ENCODE data around the gene COA5.

DNA sequence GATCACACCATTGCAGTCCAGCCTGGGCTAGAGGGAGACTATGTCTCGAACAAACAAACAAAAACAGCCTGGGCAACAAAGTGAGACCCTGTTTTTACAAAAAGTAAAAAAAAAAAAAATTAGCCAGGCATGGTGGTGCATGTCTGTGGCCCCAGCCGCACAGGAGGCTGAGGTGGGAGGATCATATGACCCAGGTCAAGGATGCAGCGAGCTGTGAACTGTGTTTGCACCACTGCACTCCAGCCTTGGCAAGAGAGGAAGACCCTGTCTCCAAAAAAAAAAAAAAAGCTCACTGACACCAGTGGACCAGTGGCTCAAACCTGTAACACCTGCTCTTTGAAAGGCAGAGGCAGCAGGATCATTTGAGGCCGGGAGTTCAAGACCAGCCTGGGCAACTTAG lies 40.1 kb upstream of the COA5 start:
- TF ChIP-seq POLR2A (IDR thresholded peaks at IDR 0.05; ENCODE audit: low read depth, low read length) (no peak), POLR2AphosphoS5 (IDR thresholded peaks at IDR 0.05; ENCODE audit: low read depth, low read length) (no peak), TAF1 (IDR thresholded peaks at IDR 0.05; ENCODE audit: borderline replicate concordance, low read depth, low read length) (no peak)
